Endothelial cell of umbilical vein (primary cell): ENCODE data around the gene ERRFI1. TPM values are rescaled to one million over a fixed set of nuclear protein-coding genes. Genes with fewer than 3 reads are reported as not detected.

ENCODE experiments used
- BruUV-seq: library from RNA; stranded (reverse); fragments of 400-500 nt; replicated peaks from 2 replicates; lab custom pipeline; 2021; lab: Mats Ljungman, UMichigan
- CTCF ChIA-PET: fragments of 300-600, 350-600 bp; sonication (Branson Sonifier 250); formaldehyde crosslinking; loops from one replicate; lab custom pipeline; 2021; ENCODE audit warnings: antibody characterized with exemption, inconsistent platforms; lab: Charles Lee
- POLR2A ChIA-PET: fragments of 300-600, 350-600 bp; sonication (Branson Sonifier 250); formaldehyde crosslinking; loops from one replicate; lab custom pipeline; 2021; ENCODE audit warnings: antibody characterized with exemption, inconsistent platforms; lab: Charles Lee
- DNase-seq: peaks from one replicate; pipeline ENCODE4 v3.0.0-alpha.2; 2011; ENCODE audit warnings: low read depth, low spot score
- FAIRE-seq: peaks from 2 replicates; lab custom pipeline; 2011; peaks lifted over from hg19 to GRCh38; lab: Jason Lieb, UNC
- H2AFZ ChIP-seq: 2 replicates; pipeline ENCODE4 v1.6.0; 2012; ENCODE audit warnings: low read depth, low read length, control low read depth, inconsistent platforms
- H3K27ac ChIP-seq: 2 replicates; pipeline ENCODE4 v1.5.1; 2011; ENCODE audit warnings: low read depth, mild to moderate bottlenecking, control low read depth, low read length, moderate library complexity; ENCODE audit not compliant: insufficient read depth
- H3K27me3 ChIP-seq, 2 experiments: 2 replicates each; pipeline versions ENCODE4 v1.6.0 to v1.6.1; 2011; ENCODE audit warnings: low read length in 2 of 2, mixed read lengths in 1 of 2; ENCODE audit not compliant: control insufficient read depth in 2 of 2, insufficient read depth in 2 of 2
- H3K36me3 ChIP-seq, 2 experiments: 2 replicates in 1 of 2; 3 replicates in 1 of 2; pipeline ENCODE4 v1.5.1; 2011; ENCODE audit warnings: low read length in 2 of 2, mild to moderate bottlenecking in 1 of 2, moderate library complexity in 1 of 2; ENCODE audit not compliant: control insufficient read depth in 2 of 2, insufficient read depth in 2 of 2; ENCODE audit errors: extremely low read depth in 1 of 2
- H3K4me1 ChIP-seq: 3 replicates; pipeline ENCODE4 v1.5.1; 2011; ENCODE audit warnings: mild to moderate bottlenecking, low read length; ENCODE audit not compliant: control insufficient read depth, insufficient read depth; ENCODE audit errors: extremely low read depth
- H3K4me2 ChIP-seq: 2 replicates; pipeline ENCODE4 v1.6.1; 2011; ENCODE audit warnings: low read length, control low read depth, mixed read lengths; ENCODE audit not compliant: insufficient read depth
- H3K4me3 ChIP-seq, 3 experiments: fragments of 200-600 bp in 1 of 3; sonication (generic), shearing (Covaris generic) in 1 of 3; replicated peaks in 1 of 3; 2 replicates each; pipeline ENCODE4 v1.5.1; 2011 to 2016; ENCODE audit warnings: control low read depth in 3 of 3, low read length in 3 of 3, mild to moderate bottlenecking in 2 of 3, inconsistent platforms in 1 of 3, low read depth in 1 of 3, moderate library complexity in 1 of 3; ENCODE audit not compliant: insufficient read depth in 1 of 3
- H3K79me2 ChIP-seq: 2 replicates; pipeline ENCODE4 v1.6.0; 2012; ENCODE audit warnings: low read length, inconsistent platforms; ENCODE audit not compliant: control insufficient read depth, insufficient read depth
- H3K9ac ChIP-seq: replicated peaks from 2 replicates; pipeline ENCODE3; 2011; ENCODE audit warnings: low read length, control low read depth; ENCODE audit not compliant: insufficient read depth; ENCODE audit errors: extremely low read depth
- H3K9me1 ChIP-seq: replicated peaks from 3 replicates; pipeline ENCODE4 v1.6.0; 2011; ENCODE audit warnings: mild to moderate bottlenecking, low read length; ENCODE audit not compliant: control insufficient read depth, insufficient read depth; ENCODE audit errors: extremely low read depth
- H3K9me3 ChIP-seq: replicated peaks from 2 replicates; pipeline ENCODE4 v1.5.1; 2012; ENCODE audit warnings: low read length, inconsistent platforms; ENCODE audit not compliant: control insufficient read depth, insufficient read depth
- H4K20me1 ChIP-seq: replicated peaks from 2 replicates; pipeline ENCODE3; 2011; ENCODE audit warnings: mild to moderate bottlenecking, low read length; ENCODE audit not compliant: control insufficient read depth, insufficient read depth; ENCODE audit errors: extremely low read depth
- EZH2 ChIP-seq: IDR thresholded peaks from 2 replicates; pipeline ENCODE4 v1.6.1; 2012; ENCODE audit warnings: borderline replicate concordance, low read depth, mild to moderate bottlenecking, moderate library complexity, low read length, inconsistent platforms; ENCODE audit not compliant: severe bottlenecking
- FOS ChIP-seq: IDR thresholded peaks from 2 replicates; pipeline ENCODE4 v1.6.1; 2011; ENCODE audit warnings: mild to moderate bottlenecking, low read length, moderate library complexity, borderline replicate concordance; ENCODE audit not compliant: insufficient read depth
- GATA2 ChIP-seq: IDR thresholded peaks from 2 replicates; pipeline ENCODE4 v1.7.0; 2011; ENCODE audit warnings: low read depth, mild to moderate bottlenecking, moderate library complexity, mixed read lengths, low read length; ENCODE audit not compliant: insufficient read length, insufficient read depth
- MAX ChIP-seq: IDR thresholded peaks from 2 replicates; pipeline ENCODE4 v1.6.1; 2011; ENCODE audit not compliant: insufficient read depth, insufficient read length
- POLR2A ChIP-seq: IDR thresholded peaks from 2 replicates; pipeline ENCODE4 v1.6.1; 2012; ENCODE audit warnings: low read depth, mild to moderate bottlenecking, control low read depth, low read length
- POLR2AphosphoS5 ChIP-seq: IDR thresholded peaks from 2 replicates; pipeline ENCODE4 v1.6.1; 2012; ENCODE audit warnings: low read depth, mild to moderate bottlenecking, control low read depth, low read length, moderate library complexity; ENCODE audit not compliant: insufficient read depth
- dilution Hi-C: fragments of 300-500 bp; cut with MboI; formaldehyde crosslinking; loops from one replicate; pipeline ENCODE4 v1.15.0; 2019; ENCODE audit warnings: low sequenced_read_pairs; ENCODE audit not compliant: extremely low pct_ligation_motif_present
- intact Hi-C: fragments of 100-400 bp; cut with micrococcal nuclease; formaldehyde crosslinking; loops from one replicate; pipeline ENCODE4 v1.10.0; 2022
- polyA plus RNA-seq, 4 experiments: library from polyadenylated mRNA; depleted of rRNA in 3 of 4; stranded (reverse) in 3 of 4; unstranded in 1 of 4; fragments of >200 nt; gene quantifications; 2 replicates each; pipeline versions ENCODE4 v1.2.1 to v1.2.3, GENCODE V29; 2011 to 2012; ENCODE audit warnings: missing spikeins in 1 of 4
- total RNA-seq: library from RNA; stranded (reverse); gene quantifications from 2 replicates; pipeline ENCODE4 v1.2.3, GENCODE V29; 2021
- TF ChIP-seq, protein P1 (sequence below), 2 donors: IDR thresholded peaks; 1 replicate in 1 of 2; 2 replicates in 1 of 2; pipeline ENCODE4 v1.5.1; 2011; ENCODE audit warnings: low read length in 2 of 2, mild to moderate bottlenecking in 2 of 2, moderate library complexity in 2 of 2, control low read depth in 1 of 2, inconsistent platforms in 1 of 2, low read depth in 1 of 2; ENCODE audit not compliant: insufficient read depth in 1 of 2; ENCODE audit errors: extremely low read depth in 1 of 2

ERRFI1 gene
- total and polyA plus RNA-seq, 2 donors (not counting 3 experiments of a cell fraction or from before 2014, with no cell fraction given): 28.1 to 32.0 TPM

DNA sequence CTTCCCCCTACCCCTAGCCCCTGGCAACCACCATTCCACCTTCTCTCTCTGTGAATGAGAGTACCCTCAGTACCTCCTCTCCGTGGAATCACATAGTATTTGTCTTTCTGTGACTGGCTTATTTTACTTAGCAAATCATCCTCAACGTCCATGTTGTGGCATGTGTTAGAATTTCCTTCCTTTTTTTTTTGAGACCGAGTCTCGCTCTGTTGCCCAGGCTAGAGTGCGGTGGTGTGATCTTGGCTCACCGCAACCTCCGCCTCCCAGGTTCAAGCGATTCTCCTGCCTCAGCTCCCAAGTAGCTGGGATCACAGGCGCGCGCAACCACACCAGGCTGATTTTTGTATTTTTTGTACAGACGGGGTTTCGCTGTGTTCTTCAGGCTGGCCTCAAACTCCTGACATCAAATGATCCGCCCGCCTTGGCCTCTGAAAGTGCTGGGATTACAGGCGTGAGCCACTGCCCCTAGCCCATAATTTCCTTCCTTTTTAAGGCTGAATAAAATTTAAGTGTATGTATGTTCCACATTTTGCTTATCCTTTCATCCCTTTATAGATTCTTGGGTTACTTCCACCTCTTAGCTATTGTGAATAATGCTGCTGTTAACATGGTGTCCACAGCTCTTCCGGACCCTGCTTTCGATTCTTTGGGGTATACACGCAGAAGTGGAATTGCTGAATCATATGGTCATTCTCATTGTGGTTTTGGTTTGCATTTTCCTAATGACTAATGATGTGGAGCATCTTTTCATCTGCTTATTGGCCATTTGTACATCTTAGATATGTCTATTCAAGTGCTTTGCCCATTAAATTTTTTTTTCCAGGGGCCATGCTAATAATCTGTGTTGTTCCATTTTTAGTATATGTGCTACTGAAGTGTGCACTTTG lies 32.3 kb downstream of the ERRFI1 start:
- H3K79me2 ChIP-seq: no peaks in the 10 kb centered on the region
- dilution Hi-C loops: no loop called here
- no peak overlapping the region for H2AFZ ChIP-seq
- H4K20me1 ChIP-seq: no peaks in the 10 kb centered on the region
- POLR2A ChIA-PET: no interaction called here
- no peak overlapping the region for H3K27ac ChIP-seq
- intact Hi-C loops: no loop called here
- no peak overlapping the region for H3K9ac ChIP-seq
- H3K27me3 ChIP-seq: no peaks in the 10 kb centered on the region
- no peaks in the 10 kb centered on the region for H3K9me3 ChIP-seq
- TF ChIP-seq POLR2AphosphoS5 (no peak), FOS (no peak), MAX (no peak), EZH2 (no peak), GATA2 (no peak), POLR2A (no peak)
- TF ChIP-seq, protein P1, sequence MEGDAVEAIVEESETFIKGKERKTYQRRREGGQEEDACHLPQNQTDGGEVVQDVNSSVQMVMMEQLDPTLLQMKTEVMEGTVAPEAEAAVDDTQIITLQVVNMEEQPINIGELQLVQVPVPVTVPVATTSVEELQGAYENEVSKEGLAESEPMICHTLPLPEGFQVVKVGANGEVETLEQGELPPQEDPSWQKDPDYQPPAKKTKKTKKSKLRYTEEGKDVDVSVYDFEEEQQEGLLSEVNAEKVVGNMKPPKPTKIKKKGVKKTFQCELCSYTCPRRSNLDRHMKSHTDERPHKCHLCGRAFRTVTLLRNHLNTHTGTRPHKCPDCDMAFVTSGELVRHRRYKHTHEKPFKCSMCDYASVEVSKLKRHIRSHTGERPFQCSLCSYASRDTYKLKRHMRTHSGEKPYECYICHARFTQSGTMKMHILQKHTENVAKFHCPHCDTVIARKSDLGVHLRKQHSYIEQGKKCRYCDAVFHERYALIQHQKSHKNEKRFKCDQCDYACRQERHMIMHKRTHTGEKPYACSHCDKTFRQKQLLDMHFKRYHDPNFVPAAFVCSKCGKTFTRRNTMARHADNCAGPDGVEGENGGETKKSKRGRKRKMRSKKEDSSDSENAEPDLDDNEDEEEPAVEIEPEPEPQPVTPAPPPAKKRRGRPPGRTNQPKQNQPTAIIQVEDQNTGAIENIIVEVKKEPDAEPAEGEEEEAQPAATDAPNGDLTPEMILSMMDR (IDR thresholded peaks at IDR 0.05; ENCODE audit: extremely low read depth in 1 of 2, insufficient read depth in 1 of 2, low read depth in 1 of 2, low read length in 2 of 2): no peak
- DNase-seq: no peak
- H3K4me2 ChIP-seq: no peak overlapping the region
- no peak for FAIRE-seq
- CTCF ChIA-PET: interaction anchor here (0.6 to 1.0 kb wide), 2 partner anchors 355 to 1632 kb away, joined by 3 read pairs; no protein-coding TSS in a partner anchor
- H3K4me1 ChIP-seq: no peaks in the 10 kb centered on the region
- H3K4me3 ChIP-seq: no peak overlapping the region
- BruUV-seq: no TSS peak
- H3K36me3 ChIP-seq: no peaks in the 10 kb centered on the region
- H3K9me1 ChIP-seq: no peaks in the 10 kb centered on the region
